Fibroblast of villous mesenchyme (primary cell): ENCODE data around the gene CKB. TPM values are rescaled to one million over a fixed set of nuclear protein-coding genes. Genes with fewer than 3 reads are reported as not detected.

Experiments
- DNase-seq: peaks from one replicate; pipeline ENCODE4 v3.0.0-alpha.2; 2010; ENCODE audit warnings: low read depth
- H3K4me3 ChIP-seq: 2 replicates; pipeline ENCODE4 v1.5.1; 2011; ENCODE audit warnings: low read depth, mild to moderate bottlenecking, low read length
- total RNA-seq: library from RNA; depleted of rRNA; stranded (reverse); fragments of >200 nt; gene quantifications from 2 replicates; pipeline ENCODE4 v1.2.3, GENCODE V29; 2012
- TF ChIP-seq, protein P1 (sequence below): IDR thresholded peaks from 2 replicates; pipeline ENCODE4 v1.5.1; 2012; ENCODE audit warnings: low read depth, mild to moderate bottlenecking, low read length; ENCODE audit not compliant: insufficient read depth

CKB gene
- total RNA-seq, 1 donor: 17.7 TPM

DNA sequence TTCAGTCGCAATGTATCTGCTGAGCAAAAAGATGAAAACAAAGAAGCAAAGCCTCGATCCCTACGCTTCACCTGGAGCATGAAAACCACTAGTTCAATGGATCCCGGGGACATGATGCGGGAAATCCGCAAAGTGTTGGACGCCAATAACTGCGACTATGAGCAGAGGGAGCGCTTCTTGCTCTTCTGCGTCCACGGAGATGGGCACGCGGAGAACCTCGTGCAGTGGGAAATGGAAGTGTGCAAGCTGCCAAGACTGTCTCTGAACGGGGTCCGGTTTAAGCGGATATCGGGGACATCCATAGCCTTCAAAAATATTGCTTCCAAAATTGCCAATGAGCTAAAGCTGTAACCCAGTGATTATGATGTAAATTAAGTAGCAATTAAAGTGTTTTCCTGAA is 19.8 kb downstream of the CKB start:
- H3K4me3 ChIP-seq: no peak overlapping the region
- no peak for DNase-seq
- TF ChIP-seq, protein P1, sequence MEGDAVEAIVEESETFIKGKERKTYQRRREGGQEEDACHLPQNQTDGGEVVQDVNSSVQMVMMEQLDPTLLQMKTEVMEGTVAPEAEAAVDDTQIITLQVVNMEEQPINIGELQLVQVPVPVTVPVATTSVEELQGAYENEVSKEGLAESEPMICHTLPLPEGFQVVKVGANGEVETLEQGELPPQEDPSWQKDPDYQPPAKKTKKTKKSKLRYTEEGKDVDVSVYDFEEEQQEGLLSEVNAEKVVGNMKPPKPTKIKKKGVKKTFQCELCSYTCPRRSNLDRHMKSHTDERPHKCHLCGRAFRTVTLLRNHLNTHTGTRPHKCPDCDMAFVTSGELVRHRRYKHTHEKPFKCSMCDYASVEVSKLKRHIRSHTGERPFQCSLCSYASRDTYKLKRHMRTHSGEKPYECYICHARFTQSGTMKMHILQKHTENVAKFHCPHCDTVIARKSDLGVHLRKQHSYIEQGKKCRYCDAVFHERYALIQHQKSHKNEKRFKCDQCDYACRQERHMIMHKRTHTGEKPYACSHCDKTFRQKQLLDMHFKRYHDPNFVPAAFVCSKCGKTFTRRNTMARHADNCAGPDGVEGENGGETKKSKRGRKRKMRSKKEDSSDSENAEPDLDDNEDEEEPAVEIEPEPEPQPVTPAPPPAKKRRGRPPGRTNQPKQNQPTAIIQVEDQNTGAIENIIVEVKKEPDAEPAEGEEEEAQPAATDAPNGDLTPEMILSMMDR: no peak

DNA sequence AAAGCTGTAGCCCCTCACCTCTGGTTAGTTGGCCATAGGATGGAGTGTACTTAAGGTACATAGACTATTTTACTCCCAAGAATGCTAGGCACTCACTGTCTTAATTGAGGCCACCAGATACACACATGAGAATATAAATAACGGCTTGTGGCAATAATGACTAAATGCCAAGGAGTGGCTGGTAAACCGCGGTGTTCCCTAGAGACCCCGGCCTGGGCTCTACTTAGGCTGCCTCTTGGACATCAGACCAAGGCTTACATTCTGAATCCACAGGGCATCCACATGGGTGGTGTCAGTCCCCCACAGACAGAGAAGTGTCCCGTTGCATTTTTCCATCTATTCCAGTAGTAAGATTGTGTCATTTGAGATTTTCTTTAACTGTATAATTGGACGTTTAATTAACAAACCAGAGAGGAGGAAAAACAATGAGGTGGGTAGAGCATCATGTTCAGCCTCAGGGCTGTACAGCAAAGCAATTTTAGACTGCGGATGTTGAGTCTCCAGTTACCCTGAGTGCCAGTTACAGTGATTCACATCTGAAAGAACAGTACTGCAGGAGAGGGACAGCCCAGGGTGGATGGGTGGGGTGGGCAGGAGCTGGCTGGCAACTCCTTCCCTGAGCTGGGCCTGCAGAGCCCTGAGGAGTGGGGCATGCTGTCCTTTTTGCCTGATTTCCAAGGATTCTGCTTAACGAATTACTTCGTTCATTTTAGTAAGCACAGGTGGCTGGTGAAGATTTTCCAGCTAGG is 20.5 kb downstream of the CKB start:
- no peak for DNase-seq
- TF ChIP-seq, protein P1: no peak
- H3K4me3 ChIP-seq: no peak overlapping the region

DNA sequence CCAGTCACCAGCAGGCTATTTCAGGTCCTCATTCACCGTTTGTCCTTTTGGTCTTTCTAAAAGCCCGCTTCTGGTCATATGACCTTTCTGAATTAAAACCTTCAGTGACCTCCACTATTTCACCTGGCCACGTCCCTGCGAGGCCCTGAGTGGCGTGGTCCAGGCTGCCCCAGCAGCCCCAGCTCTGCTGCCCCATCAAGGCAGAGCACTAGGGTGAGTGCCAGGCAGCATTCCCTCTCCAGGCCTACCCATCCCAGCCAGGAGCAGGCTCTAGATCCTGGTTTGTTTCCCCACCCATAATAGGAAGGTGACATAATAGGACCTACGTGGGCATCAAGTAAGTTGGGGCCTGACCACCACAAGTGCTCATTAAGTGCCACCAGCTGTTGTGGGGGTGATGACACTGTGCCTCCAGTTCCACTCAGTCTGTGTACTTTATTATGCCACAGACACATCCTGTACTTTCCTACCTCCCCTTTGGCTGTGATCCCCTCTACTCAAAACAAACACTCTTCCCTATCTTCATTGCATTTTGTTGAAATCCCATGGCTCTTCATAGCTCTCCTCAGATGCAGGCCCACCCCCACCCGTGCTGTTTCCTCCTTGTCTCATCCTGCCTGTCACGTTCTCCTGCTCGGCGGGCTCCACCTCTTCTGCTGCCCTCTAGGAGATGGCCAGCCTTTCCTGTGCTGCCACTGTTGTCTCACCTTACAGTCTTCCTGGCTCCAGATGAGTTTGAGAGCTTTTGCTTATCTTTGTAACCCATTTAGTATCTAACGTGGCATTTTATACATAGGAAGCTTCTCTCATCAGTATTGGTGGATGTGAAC is 21.4 kb downstream of the CKB start:
- DNase-seq: no peak
- TF ChIP-seq, protein P1: no peak
- H3K4me3 ChIP-seq: no peak overlapping the region

DNA sequence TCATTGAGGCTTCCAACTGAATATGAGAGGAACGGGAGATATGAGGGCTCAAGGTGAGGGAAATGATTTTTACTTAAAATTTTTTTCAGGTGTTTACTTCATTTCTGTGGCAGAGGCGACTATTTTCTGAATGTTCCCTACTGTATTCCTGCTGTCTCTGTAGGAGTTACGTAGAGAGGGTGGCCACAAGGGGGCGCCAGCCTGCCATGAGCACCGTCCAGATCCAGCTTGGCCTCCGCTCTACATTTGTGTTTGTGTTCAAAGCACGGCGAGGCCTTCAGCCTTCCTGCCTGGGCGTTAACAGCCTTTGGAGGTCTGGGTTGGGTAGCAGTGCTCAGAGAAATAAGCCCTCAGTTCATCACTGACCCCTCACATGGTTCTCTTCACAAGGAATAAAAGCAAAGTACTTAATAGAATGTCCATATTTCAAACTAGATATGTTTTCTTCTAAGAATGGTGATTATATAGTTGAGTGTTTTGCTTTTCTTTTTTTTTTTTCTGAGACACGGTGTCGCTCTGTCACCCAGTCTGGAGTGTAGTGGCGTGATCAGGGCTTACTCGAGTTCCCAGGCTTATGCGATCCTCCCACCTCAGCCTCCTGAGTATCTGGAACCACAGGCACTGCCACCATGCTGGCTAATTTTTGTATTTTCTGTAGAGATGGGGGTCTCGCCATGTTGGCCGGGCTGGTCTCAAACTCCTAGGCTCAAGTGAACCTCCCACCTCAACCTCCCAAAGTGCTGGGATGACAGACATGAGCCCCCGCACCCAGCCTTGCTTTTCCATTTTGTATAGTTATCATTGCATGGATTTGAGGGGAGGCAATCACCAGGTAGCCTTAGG is 22.3 kb downstream of the CKB start:
- peak; percentile 87 for DNase-seq
- H3K4me3 ChIP-seq: no peak overlapping the region
- TF ChIP-seq, protein P1: peak; percentile 92

DNA sequence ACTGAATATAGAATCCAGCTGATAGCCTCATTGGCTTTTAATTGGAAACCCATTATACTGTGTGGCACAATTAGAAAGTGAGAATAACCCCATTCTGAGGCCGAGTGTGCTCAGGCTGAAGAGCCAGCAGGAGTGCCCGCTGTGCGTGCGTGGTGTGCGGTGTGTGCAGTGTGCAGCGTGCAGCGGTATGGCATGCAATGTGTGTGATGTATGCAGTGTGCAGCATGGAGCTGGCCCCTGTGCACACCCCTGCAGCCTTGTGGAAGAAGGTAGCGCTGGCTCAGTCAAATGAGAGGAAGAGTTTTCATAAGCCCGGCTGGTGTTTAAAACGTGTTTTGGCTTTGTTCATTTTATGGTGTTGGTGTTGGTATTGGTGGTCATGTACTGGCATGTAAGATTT is 22.9 kb downstream of the CKB start:
- DNase-seq: no peak
- H3K4me3 ChIP-seq: no peak overlapping the region
- TF ChIP-seq, protein P1: no peak

DNA sequence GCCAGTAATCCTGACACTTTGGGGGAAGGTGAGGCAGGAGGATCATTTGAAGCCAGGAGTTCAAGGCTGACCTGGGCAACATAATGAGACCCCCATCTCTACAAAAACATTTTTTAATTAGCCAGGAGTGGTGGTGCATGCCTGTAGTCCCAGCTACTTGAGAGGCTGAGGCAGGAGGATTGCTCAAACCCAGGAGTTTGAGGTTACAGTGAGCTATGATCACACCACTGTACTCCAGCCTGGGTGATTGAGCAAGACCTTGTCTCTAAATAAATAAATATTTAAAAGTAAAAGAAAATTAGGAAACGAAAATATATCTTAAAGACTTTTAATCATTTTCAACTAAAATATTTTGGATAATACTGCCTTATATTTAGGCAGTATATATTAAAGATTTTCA is 25.9 kb downstream of the CKB start:
- TF ChIP-seq, protein P1: no peak
- DNase-seq: peak; percentile 41
- no peak overlapping the region for H3K4me3 ChIP-seq
